HL-60 (cell line): ENCODE measurements around the gene C1S.

ENCODE experiments used
- CTCF ChIP-seq: IDR thresholded peaks from one replicate; pipeline ENCODE4 v1.5.1; 2011; ENCODE audit warnings: low read length, control low read depth, inconsistent platforms; ENCODE audit not compliant: insufficient read depth
- GABPA ChIP-seq: IDR thresholded peaks from 2 replicates; pipeline ENCODE4 v1.6.1; 2012; ENCODE audit warnings: low read depth
- POLR2AphosphoS5 ChIP-seq: IDR thresholded peaks from 2 replicates; pipeline ENCODE4 v1.6.1; 2012; ENCODE audit warnings: low read depth

- peak; percentile 86 for TF ChIP-seq CTCF
- TF ChIP-seq POLR2AphosphoS5 = no peak
- no peak for TF ChIP-seq GABPA
Observed at GRCh38 chr12:7092229-7092985, 31.9 kb downstream of the C1S start, which contains the start of gene C1R.
